B cell (primary cell): ENCODE measurements around the gene EDC3.

ENCODE experiments used
- EZH2 ChIP-seq: IDR thresholded peaks from 2 replicates; pipeline ENCODE4 v1.6.1; 2012; ENCODE audit warnings: borderline replicate concordance, low read depth, mild to moderate bottlenecking, moderate library complexity, low read length; ENCODE audit not compliant: insufficient read depth, poor library complexity, severe bottlenecking
- TF ChIP-seq, protein P1 (sequence below): fragments of 200-600 bp; IDR thresholded peaks from one replicate; pipeline ENCODE4 v1.8.0; 2022; ENCODE audit warnings: antibody characterized with exemption, mild to moderate bottlenecking

DNA sequence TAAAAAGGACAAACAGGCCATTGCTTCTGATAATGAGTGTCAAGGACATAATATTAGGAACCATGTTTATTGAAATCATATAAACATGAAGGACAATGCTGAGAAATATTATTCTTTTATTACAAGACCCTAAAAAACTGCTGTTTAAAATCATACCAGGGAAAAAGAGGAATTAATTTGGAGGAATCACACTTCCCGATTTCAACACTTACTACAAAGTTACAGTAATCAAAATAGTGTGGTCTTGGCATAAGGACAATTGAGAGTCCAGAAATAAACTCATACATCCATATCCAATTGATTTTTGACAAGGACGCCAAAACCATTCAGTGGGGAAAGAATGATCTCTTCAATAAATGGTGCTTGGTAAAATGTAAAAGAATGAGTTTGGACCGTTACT is 16.5 kb upstream of the EDC3 start:
- TF ChIP-seq, protein P1, sequence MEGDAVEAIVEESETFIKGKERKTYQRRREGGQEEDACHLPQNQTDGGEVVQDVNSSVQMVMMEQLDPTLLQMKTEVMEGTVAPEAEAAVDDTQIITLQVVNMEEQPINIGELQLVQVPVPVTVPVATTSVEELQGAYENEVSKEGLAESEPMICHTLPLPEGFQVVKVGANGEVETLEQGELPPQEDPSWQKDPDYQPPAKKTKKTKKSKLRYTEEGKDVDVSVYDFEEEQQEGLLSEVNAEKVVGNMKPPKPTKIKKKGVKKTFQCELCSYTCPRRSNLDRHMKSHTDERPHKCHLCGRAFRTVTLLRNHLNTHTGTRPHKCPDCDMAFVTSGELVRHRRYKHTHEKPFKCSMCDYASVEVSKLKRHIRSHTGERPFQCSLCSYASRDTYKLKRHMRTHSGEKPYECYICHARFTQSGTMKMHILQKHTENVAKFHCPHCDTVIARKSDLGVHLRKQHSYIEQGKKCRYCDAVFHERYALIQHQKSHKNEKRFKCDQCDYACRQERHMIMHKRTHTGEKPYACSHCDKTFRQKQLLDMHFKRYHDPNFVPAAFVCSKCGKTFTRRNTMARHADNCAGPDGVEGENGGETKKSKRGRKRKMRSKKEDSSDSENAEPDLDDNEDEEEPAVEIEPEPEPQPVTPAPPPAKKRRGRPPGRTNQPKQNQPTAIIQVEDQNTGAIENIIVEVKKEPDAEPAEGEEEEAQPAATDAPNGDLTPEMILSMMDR, result no peak
- no peak for TF ChIP-seq EZH2
